Measurements from ENCODE around the gene OXER1.

Gene OXER1

DNA sequence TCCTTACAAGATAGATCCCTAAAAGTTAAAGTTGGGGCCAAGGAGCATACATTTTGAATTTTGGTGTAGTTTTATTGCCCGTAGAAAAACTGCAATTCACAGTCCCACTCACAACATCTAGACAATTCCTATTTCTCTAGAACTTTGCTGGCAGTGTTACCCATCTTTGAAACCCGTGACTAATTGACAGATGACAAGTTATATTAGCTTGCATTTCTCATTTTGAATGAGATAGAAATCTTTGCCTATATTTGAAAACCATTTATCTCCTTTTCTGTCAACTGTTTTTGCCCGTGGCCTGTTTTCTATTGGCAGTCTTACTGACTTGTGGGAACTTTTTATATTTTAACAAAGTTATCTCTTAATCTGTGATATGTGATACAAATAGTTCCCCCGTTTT, 50.0 kb downstream of the OXER1 start:
- Histone ChIP-seq H3K4me3 (no peak overlapping the region), H3K4me1 (no peaks in the 10 kb centered on the region), H3K9me3 (no peaks in the 10 kb centered on the region), H3K27me3 (no peaks in the 10 kb centered on the region), H3K27ac (no peak overlapping the region), H3K36me3 (peaks cover 0 to 10% (median 9%) of the 10 kb centered on the region in 3 donors)
- no peak for DNase-seq
- TF ChIP-seq, protein P1, sequence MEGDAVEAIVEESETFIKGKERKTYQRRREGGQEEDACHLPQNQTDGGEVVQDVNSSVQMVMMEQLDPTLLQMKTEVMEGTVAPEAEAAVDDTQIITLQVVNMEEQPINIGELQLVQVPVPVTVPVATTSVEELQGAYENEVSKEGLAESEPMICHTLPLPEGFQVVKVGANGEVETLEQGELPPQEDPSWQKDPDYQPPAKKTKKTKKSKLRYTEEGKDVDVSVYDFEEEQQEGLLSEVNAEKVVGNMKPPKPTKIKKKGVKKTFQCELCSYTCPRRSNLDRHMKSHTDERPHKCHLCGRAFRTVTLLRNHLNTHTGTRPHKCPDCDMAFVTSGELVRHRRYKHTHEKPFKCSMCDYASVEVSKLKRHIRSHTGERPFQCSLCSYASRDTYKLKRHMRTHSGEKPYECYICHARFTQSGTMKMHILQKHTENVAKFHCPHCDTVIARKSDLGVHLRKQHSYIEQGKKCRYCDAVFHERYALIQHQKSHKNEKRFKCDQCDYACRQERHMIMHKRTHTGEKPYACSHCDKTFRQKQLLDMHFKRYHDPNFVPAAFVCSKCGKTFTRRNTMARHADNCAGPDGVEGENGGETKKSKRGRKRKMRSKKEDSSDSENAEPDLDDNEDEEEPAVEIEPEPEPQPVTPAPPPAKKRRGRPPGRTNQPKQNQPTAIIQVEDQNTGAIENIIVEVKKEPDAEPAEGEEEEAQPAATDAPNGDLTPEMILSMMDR (IDR thresholded peaks at IDR 0.05) = no peak
- intact Hi-C loops (cut with DNase I; ENCODE audit: low total_unique reads) = no loop called here

DNA sequence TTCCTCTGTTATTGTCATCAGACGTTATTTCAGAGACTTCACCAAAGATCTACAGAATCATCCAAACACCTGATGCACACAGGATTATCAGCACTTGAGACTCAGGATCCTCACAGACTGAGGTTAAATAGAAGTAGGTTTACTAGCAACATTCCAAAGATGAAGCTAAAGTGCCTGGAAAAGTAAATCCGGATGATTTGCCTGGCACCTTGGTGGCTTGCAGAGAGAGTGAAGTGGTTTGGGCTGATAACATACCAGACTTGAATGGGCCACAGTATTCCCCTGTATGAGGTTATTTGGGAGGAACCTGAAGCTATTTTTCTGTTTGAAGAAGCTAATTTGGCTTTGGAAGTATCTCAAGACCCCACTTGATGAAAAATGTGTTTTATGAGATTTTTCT, 51.0 kb downstream of the OXER1 start:
- TF ChIP-seq, protein P1 (IDR thresholded peaks at IDR 0.05) = no peak
- H3K4me1 ChIP-seq = no peaks in the 10 kb centered on the region
- H3K27ac ChIP-seq = no peak overlapping the region
- H3K4me3 ChIP-seq = no peak overlapping the region
- intact Hi-C loops (cut with DNase I; ENCODE audit: low total_unique reads) = no loop called here
- DNase-seq = no peak
- H3K27me3 ChIP-seq = no peaks in the 10 kb centered on the region
- no peaks in the 10 kb centered on the region for H3K9me3 ChIP-seq
- peaks cover 0 to 20% (median 17%) of the 10 kb centered on the region in 3 donors for H3K36me3 ChIP-seq
